ENCODE measurements around the gene PLAAT3.

DNA sequence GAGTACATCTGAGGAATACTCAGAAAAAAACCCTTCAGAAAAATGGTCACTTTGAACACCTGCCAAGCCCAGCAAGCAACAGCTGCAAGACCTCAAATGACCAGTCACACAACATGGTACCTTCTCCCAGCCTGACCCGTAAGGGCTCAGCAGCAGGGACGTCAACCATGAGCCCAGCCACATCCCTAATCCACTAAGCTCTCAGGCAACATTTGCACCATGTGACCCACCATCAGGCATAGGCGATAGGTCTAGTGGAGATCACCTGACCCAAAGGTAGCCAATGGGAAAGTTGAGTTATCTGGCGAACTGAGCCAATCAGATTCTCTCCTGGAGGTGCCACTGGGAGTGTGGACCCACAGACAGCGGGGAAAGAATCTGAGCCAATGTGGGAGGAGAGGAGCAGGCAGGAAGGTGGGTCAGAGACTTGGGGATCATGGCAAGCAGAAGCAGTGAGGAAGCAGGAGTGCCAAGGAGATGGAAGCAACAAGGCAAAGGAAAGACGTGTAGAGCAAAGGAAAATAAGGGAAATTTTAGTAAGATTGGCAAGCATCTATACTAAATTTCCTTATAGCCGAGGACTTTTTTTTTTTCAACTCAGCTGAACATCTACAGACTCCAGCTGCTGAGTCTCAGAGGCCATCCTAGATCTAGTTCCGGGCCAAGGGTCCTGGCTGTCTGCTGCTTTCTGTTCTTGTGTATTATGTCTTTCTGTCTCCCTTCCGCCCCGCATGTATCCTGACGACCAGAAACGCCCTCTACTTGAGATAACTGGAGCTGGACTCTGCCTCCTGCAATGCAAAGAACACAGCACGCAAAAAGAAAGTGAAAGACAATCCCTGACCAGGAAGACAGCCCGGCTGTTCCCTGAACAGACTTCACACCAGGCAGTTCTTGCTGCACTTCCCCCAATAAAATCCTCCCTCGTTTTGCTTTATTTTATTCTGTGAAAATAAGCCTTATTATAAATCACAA lies 40.1 kb downstream of the PLAAT3 start:
- TF ChIP-seq, protein P1, sequence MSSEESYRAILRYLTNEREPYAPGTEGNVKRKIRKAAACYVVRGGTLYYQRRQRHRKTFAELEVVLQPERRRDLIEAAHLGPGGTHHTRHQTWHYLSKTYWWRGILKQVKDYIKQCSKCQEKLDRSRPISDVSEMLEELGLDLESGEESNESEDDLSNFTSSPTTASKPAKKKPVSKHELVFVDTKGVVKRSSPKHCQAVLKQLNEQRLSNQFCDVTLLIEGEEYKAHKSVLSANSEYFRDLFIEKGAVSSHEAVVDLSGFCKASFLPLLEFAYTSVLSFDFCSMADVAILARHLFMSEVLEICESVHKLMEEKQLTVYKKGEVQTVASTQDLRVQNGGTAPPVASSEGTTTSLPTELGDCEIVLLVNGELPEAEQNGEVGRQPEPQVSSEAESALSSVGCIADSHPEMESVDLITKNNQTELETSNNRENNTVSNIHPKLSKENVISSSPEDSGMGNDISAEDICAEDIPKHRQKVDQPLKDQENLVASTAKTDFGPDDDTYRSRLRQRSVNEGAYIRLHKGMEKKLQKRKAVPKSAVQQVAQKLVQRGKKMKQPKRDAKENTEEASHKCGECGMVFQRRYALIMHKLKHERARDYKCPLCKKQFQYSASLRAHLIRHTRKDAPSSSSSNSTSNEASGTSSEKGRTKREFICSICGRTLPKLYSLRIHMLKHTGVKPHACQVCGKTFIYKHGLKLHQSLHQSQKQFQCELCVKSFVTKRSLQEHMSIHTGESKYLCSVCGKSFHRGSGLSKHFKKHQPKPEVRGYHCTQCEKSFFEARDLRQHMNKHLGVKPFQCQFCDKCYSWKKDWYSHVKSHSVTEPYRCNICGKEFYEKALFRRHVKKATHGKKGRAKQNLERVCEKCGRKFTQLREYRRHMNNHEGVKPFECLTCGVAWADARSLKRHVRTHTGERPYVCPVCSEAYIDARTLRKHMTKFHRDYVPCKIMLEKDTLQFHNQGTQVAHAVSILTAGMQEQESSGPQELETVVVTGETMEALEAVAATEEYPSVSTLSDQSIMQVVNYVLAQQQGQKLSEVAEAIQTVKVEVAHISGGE (tag by site-specific recombination; conservative IDR thresholded peaks at IDR 0.05; ENCODE audit: low read depth), result no peak
- TF ChIP-seq SALL2 (tag by site-specific recombination; IDR thresholded peaks at IDR 0.05; ENCODE audit: borderline replicate concordance) (no peak), ZFP3 (tag by site-specific recombination; IDR thresholded peaks at IDR 0.05; ENCODE audit: low read depth) (no peak), BCL11A (tag by site-specific recombination; IDR thresholded peaks at IDR 0.05; ENCODE audit: low read depth) (no peak), ZNF654 (tag by site-specific recombination; IDR thresholded peaks at IDR 0.05; ENCODE audit: low read depth) (no peak)
- TF ChIP-seq, protein P2, sequence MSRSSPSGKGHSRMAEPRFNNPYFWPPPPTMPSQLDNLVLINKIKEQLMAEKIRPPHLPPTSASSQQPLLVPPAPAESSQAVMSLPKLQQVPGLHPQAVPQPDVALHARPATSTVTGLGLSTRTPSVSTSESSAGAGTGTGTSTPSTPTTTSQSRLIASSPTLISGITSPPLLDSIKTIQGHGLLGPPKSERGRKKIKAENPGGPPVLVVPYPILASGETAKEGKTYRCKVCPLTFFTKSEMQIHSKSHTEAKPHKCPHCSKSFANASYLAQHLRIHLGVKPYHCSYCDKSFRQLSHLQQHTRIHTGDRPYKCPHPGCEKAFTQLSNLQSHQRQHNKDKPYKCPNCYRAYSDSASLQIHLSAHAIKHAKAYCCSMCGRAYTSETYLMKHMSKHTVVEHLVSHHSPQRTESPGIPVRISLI (tag by site-specific recombination; IDR thresholded peaks at IDR 0.05), result no peak
- TF ChIP-seq, protein P3, sequence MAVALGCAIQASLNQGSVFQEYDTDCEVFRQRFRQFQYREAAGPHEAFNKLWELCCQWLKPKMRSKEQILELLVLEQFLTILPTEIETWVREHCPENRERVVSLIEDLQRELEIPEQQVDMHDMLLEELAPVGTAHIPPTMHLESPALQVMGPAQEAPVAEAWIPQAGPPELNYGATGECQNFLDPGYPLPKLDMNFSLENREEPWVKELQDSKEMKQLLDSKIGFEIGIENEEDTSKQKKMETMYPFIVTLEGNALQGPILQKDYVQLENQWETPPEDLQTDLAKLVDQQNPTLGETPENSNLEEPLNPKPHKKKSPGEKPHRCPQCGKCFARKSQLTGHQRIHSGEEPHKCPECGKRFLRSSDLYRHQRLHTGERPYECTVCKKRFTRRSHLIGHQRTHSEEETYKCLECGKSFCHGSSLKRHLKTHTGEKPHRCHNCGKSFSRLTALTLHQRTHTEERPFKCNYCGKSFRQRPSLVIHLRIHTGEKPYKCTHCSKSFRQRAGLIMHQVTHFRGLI (tag by site-specific recombination; IDR thresholded peaks at IDR 0.05), result no peak
- TF ChIP-seq, protein P4, sequence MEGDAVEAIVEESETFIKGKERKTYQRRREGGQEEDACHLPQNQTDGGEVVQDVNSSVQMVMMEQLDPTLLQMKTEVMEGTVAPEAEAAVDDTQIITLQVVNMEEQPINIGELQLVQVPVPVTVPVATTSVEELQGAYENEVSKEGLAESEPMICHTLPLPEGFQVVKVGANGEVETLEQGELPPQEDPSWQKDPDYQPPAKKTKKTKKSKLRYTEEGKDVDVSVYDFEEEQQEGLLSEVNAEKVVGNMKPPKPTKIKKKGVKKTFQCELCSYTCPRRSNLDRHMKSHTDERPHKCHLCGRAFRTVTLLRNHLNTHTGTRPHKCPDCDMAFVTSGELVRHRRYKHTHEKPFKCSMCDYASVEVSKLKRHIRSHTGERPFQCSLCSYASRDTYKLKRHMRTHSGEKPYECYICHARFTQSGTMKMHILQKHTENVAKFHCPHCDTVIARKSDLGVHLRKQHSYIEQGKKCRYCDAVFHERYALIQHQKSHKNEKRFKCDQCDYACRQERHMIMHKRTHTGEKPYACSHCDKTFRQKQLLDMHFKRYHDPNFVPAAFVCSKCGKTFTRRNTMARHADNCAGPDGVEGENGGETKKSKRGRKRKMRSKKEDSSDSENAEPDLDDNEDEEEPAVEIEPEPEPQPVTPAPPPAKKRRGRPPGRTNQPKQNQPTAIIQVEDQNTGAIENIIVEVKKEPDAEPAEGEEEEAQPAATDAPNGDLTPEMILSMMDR (tag by site-specific recombination; IDR thresholded peaks at IDR 0.05), result no peak
- TF ChIP-seq, protein P5, sequence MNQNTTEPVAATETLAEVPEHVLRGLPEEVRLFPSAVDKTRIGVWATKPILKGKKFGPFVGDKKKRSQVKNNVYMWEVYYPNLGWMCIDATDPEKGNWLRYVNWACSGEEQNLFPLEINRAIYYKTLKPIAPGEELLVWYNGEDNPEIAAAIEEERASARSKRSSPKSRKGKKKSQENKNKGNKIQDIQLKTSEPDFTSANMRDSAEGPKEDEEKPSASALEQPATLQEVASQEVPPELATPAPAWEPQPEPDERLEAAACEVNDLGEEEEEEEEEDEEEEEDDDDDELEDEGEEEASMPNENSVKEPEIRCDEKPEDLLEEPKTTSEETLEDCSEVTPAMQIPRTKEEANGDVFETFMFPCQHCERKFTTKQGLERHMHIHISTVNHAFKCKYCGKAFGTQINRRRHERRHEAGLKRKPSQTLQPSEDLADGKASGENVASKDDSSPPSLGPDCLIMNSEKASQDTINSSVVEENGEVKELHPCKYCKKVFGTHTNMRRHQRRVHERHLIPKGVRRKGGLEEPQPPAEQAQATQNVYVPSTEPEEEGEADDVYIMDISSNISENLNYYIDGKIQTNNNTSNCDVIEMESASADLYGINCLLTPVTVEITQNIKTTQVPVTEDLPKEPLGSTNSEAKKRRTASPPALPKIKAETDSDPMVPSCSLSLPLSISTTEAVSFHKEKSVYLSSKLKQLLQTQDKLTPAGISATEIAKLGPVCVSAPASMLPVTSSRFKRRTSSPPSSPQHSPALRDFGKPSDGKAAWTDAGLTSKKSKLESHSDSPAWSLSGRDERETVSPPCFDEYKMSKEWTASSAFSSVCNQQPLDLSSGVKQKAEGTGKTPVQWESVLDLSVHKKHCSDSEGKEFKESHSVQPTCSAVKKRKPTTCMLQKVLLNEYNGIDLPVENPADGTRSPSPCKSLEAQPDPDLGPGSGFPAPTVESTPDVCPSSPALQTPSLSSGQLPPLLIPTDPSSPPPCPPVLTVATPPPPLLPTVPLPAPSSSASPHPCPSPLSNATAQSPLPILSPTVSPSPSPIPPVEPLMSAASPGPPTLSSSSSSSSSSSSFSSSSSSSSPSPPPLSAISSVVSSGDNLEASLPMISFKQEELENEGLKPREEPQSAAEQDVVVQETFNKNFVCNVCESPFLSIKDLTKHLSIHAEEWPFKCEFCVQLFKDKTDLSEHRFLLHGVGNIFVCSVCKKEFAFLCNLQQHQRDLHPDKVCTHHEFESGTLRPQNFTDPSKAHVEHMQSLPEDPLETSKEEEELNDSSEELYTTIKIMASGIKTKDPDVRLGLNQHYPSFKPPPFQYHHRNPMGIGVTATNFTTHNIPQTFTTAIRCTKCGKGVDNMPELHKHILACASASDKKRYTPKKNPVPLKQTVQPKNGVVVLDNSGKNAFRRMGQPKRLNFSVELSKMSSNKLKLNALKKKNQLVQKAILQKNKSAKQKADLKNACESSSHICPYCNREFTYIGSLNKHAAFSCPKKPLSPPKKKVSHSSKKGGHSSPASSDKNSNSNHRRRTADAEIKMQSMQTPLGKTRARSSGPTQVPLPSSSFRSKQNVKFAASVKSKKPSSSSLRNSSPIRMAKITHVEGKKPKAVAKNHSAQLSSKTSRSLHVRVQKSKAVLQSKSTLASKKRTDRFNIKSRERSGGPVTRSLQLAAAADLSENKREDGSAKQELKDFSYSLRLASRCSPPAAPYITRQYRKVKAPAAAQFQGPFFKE (tag by site-specific recombination; IDR thresholded peaks at IDR 0.05; ENCODE audit: borderline replicate concordance), result no peak
